ENCODE data around the gene ZP1.

ZP1 gene

GRCh38 chr11:60862171-60862570 is 5.2 kb upstream of the ZP1 start:
- no peak for DNase-seq

DNA sequence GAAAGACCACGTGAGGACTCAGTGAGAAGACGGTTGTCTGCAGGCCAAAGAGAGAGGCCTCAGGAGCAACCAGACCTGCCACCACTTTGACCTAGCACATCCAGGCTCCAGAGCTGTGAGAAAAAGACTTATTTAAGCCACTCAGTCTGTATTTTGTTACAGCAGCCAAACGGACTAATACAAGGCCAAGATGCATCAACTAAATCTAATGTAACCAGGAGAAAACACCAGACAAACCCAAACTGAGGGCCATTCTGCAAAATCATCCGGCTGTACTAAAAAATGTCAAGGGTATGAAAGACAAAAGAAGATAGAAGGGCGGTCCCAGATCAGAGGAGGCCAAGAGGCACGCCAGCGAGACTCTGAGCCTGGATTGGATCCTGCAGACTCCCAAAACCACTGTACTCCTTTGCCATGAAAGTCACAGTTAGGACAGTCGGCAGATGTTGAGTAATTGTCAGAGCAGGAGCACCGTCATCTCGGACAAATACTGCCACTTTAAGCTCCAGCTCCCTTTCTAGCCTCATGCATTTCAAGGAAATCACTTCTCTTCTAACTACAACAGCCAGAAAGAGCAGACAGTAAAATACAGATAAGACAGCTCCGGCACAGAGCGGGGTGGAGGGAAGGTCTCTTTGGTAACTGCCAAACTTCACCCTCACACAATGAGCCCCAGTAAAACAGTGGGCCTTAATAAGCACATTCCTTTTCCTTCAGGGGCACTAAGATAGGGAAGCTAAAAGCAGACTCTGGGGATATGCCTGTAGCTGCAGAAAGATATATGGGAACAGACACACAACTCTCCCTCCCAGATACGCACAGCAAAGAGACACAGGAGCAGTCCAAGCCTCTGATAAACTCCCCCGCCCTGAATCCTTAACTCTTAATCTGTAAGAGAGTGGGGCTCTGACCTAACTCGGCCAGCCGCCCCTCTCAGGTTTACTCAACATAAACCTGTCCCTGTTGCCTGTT is 3.5 kb upstream of the ZP1 start:
- no peak for DNase-seq

- DNase-seq: no peak
Measured at GRCh38 chr11:60864856-60865513, 2.4 kb upstream of the ZP1 start.

GRCh38 chr11:60867871-60868681 is 734 bp downstream of the ZP1 start:
- no peak for DNase-seq

DNA sequence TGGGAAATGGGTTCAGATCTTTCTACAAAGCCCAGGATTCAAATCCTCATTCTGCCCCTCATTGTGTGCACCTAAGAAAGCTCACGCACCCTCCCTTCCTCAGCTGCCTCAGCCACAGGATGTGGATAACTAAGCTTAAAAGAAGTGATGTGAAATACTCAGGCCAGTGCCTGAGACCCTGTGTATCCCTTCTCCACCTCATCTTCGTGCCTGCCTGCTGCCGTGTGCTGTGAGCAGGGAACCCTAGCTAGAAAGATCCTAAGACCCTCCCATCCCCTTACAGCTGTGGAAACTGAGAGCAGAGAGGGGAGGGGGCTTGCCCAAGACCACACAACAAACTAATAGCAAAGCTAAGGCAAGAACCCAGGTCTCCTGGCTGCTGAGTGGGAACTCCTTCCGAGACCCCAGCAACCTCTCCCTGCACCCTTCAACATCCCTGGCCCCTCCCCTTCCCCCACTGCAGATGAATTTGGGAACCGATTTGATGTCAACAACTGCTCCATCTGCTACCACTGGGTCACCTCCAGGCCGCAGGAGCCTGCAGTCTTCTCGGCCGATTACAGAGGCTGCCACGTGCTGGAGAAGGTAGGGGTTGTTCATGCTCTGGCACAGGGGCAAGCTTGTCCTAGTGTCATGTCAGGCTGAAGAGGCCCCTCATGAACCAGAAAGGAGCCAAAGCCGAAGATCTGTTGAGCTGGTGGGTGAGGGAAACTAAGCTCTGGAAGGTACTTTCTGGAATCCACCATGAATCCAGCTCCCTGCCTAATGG is 1.5 kb downstream of the ZP1 start:
- no peak for DNase-seq

- no peak for DNase-seq
Measured at GRCh38 chr11:60869451-60869825, 2.1 kb downstream of the ZP1 start.

- peak; percentile 56 for DNase-seq
Measured at GRCh38 chr11:60870276-60870675, 2.9 kb downstream of the ZP1 start.

DNA sequence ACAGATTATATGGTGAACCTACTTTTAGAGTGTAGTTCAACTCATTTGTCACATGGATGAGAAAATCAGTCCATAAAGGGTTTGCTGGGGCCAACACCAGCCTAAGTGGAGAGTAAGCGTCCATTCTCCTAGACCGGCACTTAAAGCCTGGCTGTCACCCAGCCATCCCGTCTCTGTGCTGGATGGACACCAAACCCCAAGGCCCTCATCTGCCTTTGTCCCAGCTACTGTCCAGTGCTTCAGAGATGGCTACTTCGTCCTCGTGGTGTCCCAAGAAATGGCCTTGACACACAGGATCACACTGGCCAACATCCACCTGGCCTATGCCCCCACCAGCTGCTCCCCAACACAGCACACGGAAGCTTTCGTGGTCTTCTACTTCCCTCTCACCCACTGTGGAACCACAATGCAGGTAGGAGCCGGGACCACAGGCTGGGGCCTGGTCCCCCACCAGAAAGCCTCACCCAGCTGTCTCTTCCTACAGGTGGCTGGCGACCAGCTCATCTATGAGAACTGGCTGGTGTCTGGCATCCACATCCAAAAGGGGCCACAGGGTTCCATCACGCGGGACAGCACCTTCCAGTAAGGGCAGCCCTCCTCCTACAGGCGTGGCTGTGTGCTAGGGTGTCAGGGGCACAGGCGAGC is 3.5 kb downstream of the ZP1 start:
- DNase-seq: no peak

DNA sequence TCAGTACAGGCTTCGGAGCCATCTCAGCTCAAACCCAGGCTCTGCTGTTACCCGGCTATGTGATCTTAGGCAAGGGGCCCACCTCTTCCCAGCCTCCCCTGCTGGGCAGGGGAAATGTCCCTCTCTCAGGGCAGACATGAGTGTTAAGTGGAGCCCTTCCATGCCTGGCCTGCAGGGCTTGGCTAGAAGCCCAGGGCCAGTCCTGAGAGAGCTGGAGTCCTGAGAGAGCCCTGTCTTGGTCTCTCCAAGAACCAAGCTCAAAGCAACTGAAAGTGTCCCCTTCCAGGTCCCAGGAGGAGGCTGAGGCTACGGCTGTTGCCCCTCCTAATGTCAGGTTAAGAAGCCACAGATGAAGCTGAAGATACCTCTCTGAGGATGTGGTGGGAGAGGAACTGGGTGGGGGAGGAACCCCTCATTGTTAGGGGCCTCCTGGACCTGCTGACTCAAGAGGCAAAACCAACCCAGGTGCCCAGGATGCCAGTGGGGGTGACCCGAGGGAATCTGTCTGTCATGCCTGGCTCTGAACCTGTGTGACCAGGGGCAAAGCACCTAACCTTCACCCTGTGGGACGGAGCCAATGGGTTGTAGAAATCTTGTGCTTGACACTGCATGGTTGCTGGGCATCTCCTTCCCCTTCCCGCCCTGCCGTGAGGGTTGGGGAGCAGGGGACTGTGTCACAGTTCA is 4.2 kb downstream of the ZP1 start:
- no peak for DNase-seq

DNA sequence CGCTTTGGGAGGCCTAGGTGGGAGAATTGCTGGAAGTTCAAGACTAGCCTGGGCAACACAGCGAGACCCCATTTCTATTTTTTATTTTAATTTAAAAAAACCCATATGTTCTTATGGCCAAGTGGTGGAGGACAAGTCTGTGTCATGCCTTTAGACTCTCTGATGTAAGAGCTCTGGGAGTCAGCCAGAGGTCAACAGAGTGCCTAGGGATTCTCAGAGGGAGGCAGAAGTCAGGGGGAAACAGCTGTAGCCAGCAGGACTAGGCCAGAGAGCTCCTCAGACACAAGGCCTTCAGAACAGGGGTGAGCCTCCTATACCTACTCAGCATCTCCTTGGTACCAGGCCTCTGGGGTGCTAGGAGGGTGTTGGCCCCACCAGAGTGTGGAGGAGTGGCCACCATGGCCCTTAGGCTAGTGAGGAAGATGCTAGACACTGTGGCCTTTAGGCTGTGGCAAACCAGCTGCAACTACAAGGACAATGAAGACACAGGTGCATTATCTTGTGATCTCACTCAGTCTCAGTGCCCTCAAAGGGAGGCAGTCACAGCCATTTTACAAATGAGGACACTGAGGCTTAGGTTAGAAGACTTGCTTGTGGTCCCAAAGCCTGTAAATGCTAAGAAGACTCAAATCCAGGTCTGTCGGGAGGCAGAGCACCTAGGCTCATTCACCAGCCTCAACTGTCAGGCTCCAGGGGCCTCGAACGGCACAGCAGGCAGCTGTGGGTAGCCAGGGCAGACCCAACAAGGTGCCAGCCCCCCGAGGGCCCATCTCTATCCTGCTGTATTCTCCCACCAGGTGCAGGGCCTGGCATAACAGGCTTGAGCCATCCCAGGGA is 5.0 kb downstream of the ZP1 start:
- no peak for DNase-seq

DNA sequence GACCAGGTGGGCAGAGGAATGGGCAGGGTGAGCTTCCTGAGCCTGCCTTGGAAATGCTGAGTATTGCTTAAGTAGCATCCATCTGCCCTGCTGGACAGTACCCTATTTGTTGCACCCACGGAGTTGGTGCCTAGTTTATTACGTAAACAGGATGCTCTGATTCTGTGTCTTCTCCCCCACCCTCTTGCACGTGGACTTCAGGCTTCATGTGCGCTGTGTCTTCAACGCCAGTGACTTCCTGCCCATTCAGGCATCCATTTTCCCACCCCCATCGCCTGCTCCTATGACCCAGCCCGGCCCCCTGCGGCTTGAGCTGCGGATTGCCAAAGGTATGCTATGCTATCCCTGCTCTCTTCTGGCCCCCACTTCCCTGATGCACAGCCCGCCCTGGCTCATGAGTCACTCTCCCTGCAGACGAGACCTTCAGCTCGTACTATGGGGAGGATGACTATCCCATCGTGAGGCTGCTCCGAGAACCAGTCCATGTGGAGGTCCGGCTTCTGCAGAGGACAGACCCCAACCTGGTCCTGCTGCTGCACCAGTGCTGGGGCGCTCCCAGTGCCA is 5.7 kb downstream of the ZP1 start:
- no peak for DNase-seq

DNA sequence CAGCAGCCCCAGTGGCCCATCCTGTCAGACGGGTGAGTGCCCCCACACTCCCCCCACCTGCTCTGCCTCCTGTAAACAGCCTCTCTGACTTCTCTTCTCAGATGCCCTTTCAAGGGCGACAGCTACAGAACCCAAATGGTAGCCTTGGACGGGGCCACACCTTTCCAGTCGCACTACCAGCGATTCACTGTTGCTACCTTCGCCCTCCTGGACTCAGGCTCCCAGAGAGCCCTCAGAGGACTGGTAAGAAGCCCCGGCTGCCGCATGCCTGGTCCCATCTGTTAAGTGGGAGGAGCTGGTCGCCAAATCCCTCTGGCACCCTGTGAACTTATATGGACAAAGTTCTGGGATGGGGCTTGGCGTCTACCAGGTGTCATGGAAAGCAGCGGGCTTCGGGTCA is 6.2 kb downstream of the ZP1 start:
- no peak for DNase-seq

- DNase-seq: no peak
Measured at GRCh38 chr11:60874421-60875365, 7.4 kb downstream of the ZP1 start.

GRCh38 chr11:60875366-60876167 is 8.2 kb downstream of the ZP1 start:
- DNase-seq: no peak

GRCh38 chr11:60876168-60876485 is 8.8 kb downstream of the ZP1 start:
- no peak for DNase-seq

GRCh38 chr11:60878245-60879101 is 11.1 kb downstream of the ZP1 start:
- no peak for DNase-seq

GRCh38 chr11:60879104-60879503 is 11.8 kb downstream of the ZP1 start:
- DNase-seq: no peak

Measured in NCI-H1105 (cell line).